H9 (cell line): ENCODE data around the gene MRPS10. TPM values are rescaled to one million over a fixed set of nuclear protein-coding genes. Genes with fewer than 3 reads are reported as not detected.

ENCODE experiments used
- DNase-seq: peaks from one replicate; pipeline ENCODE4 v3.0.0-alpha.2; 2017
- H2AFZ ChIP-seq: one replicate; pipeline ENCODE4 v1.6.1; 2013; ENCODE audit warnings: mild to moderate bottlenecking, low read length, control low read depth, moderate library complexity
- H2AK5ac ChIP-seq: 2 replicates; pipeline ENCODE4 v1.6.1; 2013; ENCODE audit warnings: low read length, control low read depth, mixed read lengths; ENCODE audit not compliant: insufficient read length
- H2BK120ac ChIP-seq: one replicate; pipeline ENCODE4 v1.6.1; 2013; ENCODE audit warnings: low read depth, mild to moderate bottlenecking, low read length, control low read depth, inconsistent platforms; ENCODE audit not compliant: poor library complexity, severe bottlenecking
- H2BK12ac ChIP-seq: 2 replicates; pipeline ENCODE4 v1.6.1; 2013; ENCODE audit warnings: low read length, control low read depth, mixed read lengths, low read depth; ENCODE audit not compliant: insufficient read length
- H2BK15ac ChIP-seq: 2 replicates; pipeline ENCODE4 v1.6.1; 2013; ENCODE audit warnings: low read depth, low read length, control low read depth
- H2BK20ac ChIP-seq: one replicate; pipeline ENCODE4 v1.6.1; 2013; ENCODE audit warnings: low read depth, mild to moderate bottlenecking, low read length, control low read depth, inconsistent platforms; ENCODE audit not compliant: poor library complexity, severe bottlenecking
- H2BK5ac ChIP-seq: 2 replicates; pipeline ENCODE4 v1.6.1; 2013; ENCODE audit warnings: low read length, control low read depth, mixed read lengths; ENCODE audit not compliant: insufficient read length
- H3K14ac ChIP-seq: 2 replicates; pipeline ENCODE4 v1.6.1; 2013; ENCODE audit warnings: low read length, control low read depth; ENCODE audit not compliant: insufficient read depth
- H3K18ac ChIP-seq: 2 replicates; pipeline ENCODE4 v1.6.1; 2013; ENCODE audit warnings: low read depth, mild to moderate bottlenecking, mixed read lengths, low read length, control low read depth; ENCODE audit not compliant: insufficient read length
- H3K23ac ChIP-seq: 2 replicates; pipeline ENCODE4 v1.6.1; 2013; ENCODE audit warnings: low read length, control low read depth, mixed read lengths, low read depth; ENCODE audit not compliant: insufficient read length
- H3K23me2 ChIP-seq: 2 replicates; pipeline ENCODE4 v1.6.1; 2013; ENCODE audit warnings: low read depth, mild to moderate bottlenecking, mixed read lengths, low read length, control low read depth; ENCODE audit not compliant: insufficient read length, poor library complexity, severe bottlenecking
- H3K27ac ChIP-seq: 2 replicates; pipeline ENCODE4 v1.5.1; 2013; ENCODE audit warnings: low read length, control low read depth, mixed read lengths, low read depth; ENCODE audit not compliant: insufficient read length
- H3K27me3 ChIP-seq: 2 replicates; pipeline ENCODE4 v1.6.1; 2013; ENCODE audit warnings: low read length, control low read depth, inconsistent platforms; ENCODE audit not compliant: insufficient read depth
- H3K4ac ChIP-seq: 2 replicates; pipeline ENCODE4 v1.6.1; 2013; ENCODE audit warnings: low read depth, mild to moderate bottlenecking, control low read depth, inconsistent platforms, low read length, moderate library complexity
- H3K4me1 ChIP-seq: 2 replicates; pipeline ENCODE4 v1.6.1; 2013; ENCODE audit warnings: low read length, control low read depth, inconsistent platforms; ENCODE audit not compliant: insufficient read depth
- H3K4me2 ChIP-seq: 2 replicates; pipeline ENCODE4 v1.6.1; 2013; ENCODE audit warnings: low read length, control low read depth, mixed read lengths; ENCODE audit not compliant: insufficient read length, insufficient read depth
- H3K56ac ChIP-seq: 2 replicates; pipeline ENCODE4 v1.6.1; 2013; ENCODE audit warnings: low read depth, mild to moderate bottlenecking, mixed read lengths, low read length, control low read depth; ENCODE audit not compliant: insufficient read length
- H3K79me1 ChIP-seq: 2 replicates; pipeline ENCODE4 v1.6.1; 2013; ENCODE audit warnings: low read depth, mild to moderate bottlenecking, moderate library complexity, low read length, control low read depth, inconsistent platforms; ENCODE audit not compliant: insufficient read depth, poor library complexity, severe bottlenecking
- H3K79me2 ChIP-seq: 2 replicates; pipeline ENCODE4 v1.6.1; 2013; ENCODE audit warnings: low read length, control low read depth, inconsistent platforms; ENCODE audit not compliant: insufficient read depth
- H3K9ac ChIP-seq: 2 replicates; pipeline ENCODE4 v1.6.1; 2013; ENCODE audit warnings: low read length, control low read depth, mixed read lengths; ENCODE audit not compliant: insufficient read length; ENCODE audit errors: extremely low read depth
- H3K9me3 ChIP-seq: one replicate; pipeline ENCODE4 v1.6.1; 2013; ENCODE audit warnings: low read depth, low read length, inconsistent platforms; ENCODE audit not compliant: control insufficient read depth
- H3T11ph ChIP-seq: one replicate; pipeline ENCODE4 v1.6.1; 2013; ENCODE audit warnings: mild to moderate bottlenecking, low read length, control low read depth, inconsistent platforms
- H4K20me1 ChIP-seq: one replicate; pipeline ENCODE4 v1.6.1; 2013; ENCODE audit not compliant: control insufficient read depth, insufficient read length, insufficient read depth
- H4K5ac ChIP-seq: 2 replicates; pipeline ENCODE4 v1.6.1; 2013; ENCODE audit warnings: low read depth, mild to moderate bottlenecking, mixed read lengths, low read length, control low read depth; ENCODE audit not compliant: insufficient read length
- H4K8ac ChIP-seq: replicated peaks from 2 replicates; pipeline ENCODE4 v1.6.1; 2013; ENCODE audit warnings: low read length, control low read depth, mixed read lengths, low read depth; ENCODE audit not compliant: insufficient read length
- H4K91ac ChIP-seq: 2 replicates; pipeline ENCODE4 v1.6.1; 2013; ENCODE audit warnings: low read depth, mild to moderate bottlenecking, moderate library complexity, mixed read lengths, low read length, control low read depth; ENCODE audit not compliant: insufficient read length
- H3K27ac Mint-ChIP-seq, 3 experiments: 2 replicates in 2 of 3; 3 replicates in 1 of 3; pipeline ENCODE4 v1.8.0; 2020 to 2021; ENCODE audit warnings: mixed read lengths in 3 of 3, mild to moderate bottlenecking in 1 of 3, moderate library complexity in 1 of 3
- H3K27me3 Mint-ChIP-seq: 2 replicates; pipeline ENCODE4 v1.8.0; 2021; ENCODE audit warnings: low read depth, mild to moderate bottlenecking, moderate library complexity, mixed read lengths
- H3K36me3 Mint-ChIP-seq, 3 experiments: 2 replicates in 2 of 3; 3 replicates in 1 of 3; pipeline ENCODE4 v1.8.0; 2020 to 2021; ENCODE audit warnings: low read depth in 3 of 3, mixed read lengths in 3 of 3; ENCODE audit not compliant: insufficient read depth in 1 of 3
- H3K4me1 Mint-ChIP-seq, 2 experiments: 2 replicates each; pipeline ENCODE4 v1.8.0; 2020; ENCODE audit warnings: mixed read lengths in 2 of 2
- H3K4me3 Mint-ChIP-seq, 2 experiments: 2 replicates in 1 of 2; 3 replicates in 1 of 2; pipeline ENCODE4 v1.8.0; 2020 to 2021; ENCODE audit warnings: mild to moderate bottlenecking in 2 of 2, mixed read lengths in 2 of 2, moderate library complexity in 1 of 2
- H3K9me3 Mint-ChIP-seq, 2 experiments: 2 replicates in 1 of 2; 3 replicates in 1 of 2; pipeline ENCODE4 v1.8.0; 2020; ENCODE audit warnings: mild to moderate bottlenecking in 2 of 2, mixed read lengths in 2 of 2, moderate library complexity in 1 of 2
- CTCF ChIP-seq: fragments of 200-600 bp; sonication (generic); conservative IDR thresholded peaks from 3 replicates; pipeline ENCODE4 v1.8.0; 2021; ENCODE audit warnings: antibody characterized with exemption, mild to moderate bottlenecking
- WGBS: extraction: QIAGEN DNeasy Blood & Tissue Kit; methylation state at CpG from one replicate; pipeline ENCODE4 v1.1.7; 2013; ENCODE audit warnings: missing lambda C conversion rate, low lambda C conversion rate, mixed read lengths; ENCODE audit not compliant: insufficient read length; ENCODE audit errors: extremely low coverage; 5-methylcytosine and 5-hydroxymethylcytosine counted together
- total RNA-seq: library from RNA; stranded (reverse); gene quantifications from 2 replicates; pipeline ENCODE4 v1.2.1, GENCODE V29; 2021

MRPS10 gene
- total RNA-seq, 1 experiment from 2014 or later, result 33.9 TPM

- H3K18ac ChIP-seq, result no peak overlapping the region
- H2AK5ac ChIP-seq, result no peak overlapping the region
- Mint-ChIP-seq H3K36me3 (peaks cover 0 to 5% (median under 1%) of the 10 kb centered on the region in 3 experiments; a peak in 4 of 7 replicates), H3K9me3 (no peaks in the 10 kb centered on the region), H3K27ac (no peak overlapping the region), H3K4me3 (no peak overlapping the region), H3K4me1 (peaks cover 1 to 5% of the 10 kb centered on the region in 2 experiments), H3K27me3 (no peaks in the 10 kb centered on the region; the same call in 1 of the 2 replicates)
- no peak overlapping the region for H3K4me2 ChIP-seq
- H3T11ph ChIP-seq, result no peak overlapping the region
- no peak overlapping the region for H4K5ac ChIP-seq
- H3K79me2 ChIP-seq, result no peaks in the 10 kb centered on the region
- H3K4me1 ChIP-seq, result no peaks in the 10 kb centered on the region
- no peak overlapping the region for H2BK12ac ChIP-seq
- no peaks in the 10 kb centered on the region for H3K27me3 ChIP-seq
- no peak overlapping the region for H4K91ac ChIP-seq
- H2BK120ac ChIP-seq, result no peak overlapping the region
- no peak overlapping the region for H3K14ac ChIP-seq
- H2BK15ac ChIP-seq, result no peak overlapping the region
- H3K27ac ChIP-seq, result no peak overlapping the region
- no peaks in the 10 kb centered on the region for H4K20me1 ChIP-seq
- no CpG with 5 or more reads among the region's 7 CpGs for WGBS
- H3K23me2 ChIP-seq, result no peaks in the 10 kb centered on the region
- no peaks in the 10 kb centered on the region for H3K9me3 ChIP-seq
- H2BK5ac ChIP-seq, result no peak overlapping the region
- H3K56ac ChIP-seq, result no peak overlapping the region
- DNase-seq, result no peak
- TF ChIP-seq CTCF, result no peak
- no peak overlapping the region for H4K8ac ChIP-seq
- no peak overlapping the region for H2BK20ac ChIP-seq
- no peak overlapping the region for H3K4ac ChIP-seq
- no peak overlapping the region for H3K9ac ChIP-seq
- no peak overlapping the region for H3K23ac ChIP-seq
- H3K79me1 ChIP-seq, result no peaks in the 10 kb centered on the region
- no peak overlapping the region for H2AFZ ChIP-seq
Measured at GRCh38 chr6:42222448-42222847, 4.8 kb upstream of the MRPS10 start.
